Endometrial microvascular endothelial cells (primary cell): ENCODE data around the gene TAF9B. TPM values are rescaled to one million over a fixed set of nuclear protein-coding genes. Genes with fewer than 3 reads are reported as not detected.
"Not testable (repeated sequence)": the region's sequence is repeated elsewhere in the genome, so short reads cannot be mapped to it uniquely, and the experiment has no call there.

Source experiments
- in situ Hi-C: cut with HindIII; loops from 2 replicates; pipeline ENCODE4 v1.10.0; 2017; ENCODE audit warnings: low sequenced_read_pairs, low pct_unique_long_range_greater_than_20kb; ENCODE audit errors: inconsistent ontology term
- total RNA-seq: library from RNA; depleted of rRNA; stranded (reverse); fragments of >200 nt; gene quantifications from one replicate; pipeline ENCODE4 v1.2.3, GENCODE V29; 2015; ENCODE audit errors: inconsistent ontology term

The TAF9B gene
- total RNA-seq, 1 donor from 2014 or later, result 31.3 TPM

DNA sequence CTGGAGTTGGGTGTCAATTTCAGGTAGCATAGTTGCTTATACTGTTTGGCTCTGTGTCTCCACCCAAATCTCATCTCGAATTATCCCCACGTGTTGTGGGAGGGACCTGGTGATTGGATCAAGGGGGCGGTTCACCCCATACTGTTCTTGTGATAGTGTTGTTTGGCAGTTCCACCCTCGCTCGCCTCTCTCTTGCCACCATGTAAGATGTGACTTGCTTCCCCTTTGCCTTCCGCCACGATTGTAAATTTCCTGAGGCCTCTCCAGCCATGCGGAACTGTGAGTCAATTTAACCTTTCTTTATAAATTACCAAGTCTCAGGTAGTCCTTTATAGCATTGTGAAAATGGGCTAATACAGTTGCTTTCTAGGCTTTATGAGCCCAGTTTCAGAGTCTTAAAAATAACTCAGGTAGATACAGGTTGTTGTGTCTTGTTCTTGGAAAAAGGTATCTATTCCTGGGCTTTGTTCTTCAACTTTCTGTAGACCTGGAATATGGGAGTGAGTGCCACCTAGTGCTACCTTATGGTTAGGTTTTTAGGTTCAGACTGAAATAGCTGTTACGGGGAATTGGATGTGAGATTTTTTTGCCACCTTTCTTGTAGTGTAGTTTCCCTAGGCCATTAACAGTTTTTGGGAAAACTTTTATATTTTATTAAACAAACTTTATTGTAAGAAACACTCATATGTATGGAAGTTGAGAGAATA lies 19.8 kb downstream of the TAF9B start:
- in situ Hi-C loops, result no loop called here

DNA sequence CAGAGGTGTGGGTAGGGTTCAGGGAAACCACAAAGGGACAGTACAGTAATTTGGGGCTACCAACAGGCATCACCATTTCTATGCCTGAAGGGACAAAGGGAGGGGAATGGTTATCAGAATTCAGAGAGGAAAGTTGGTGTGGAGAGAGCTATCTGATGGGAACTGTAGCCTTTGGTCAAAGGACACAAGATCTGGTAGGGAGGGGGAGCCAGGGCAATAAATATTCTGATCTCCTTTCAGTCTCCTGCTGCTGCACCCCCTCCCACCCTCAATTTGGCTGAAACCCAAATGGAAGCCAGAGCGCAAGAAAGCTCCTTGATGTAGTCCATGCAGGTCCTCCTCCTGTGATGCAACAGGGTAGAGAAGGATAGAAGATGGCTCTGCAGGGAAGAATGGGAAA lies 20.8 kb downstream of the TAF9B start:
- in situ Hi-C loops, result no loop called here

DNA sequence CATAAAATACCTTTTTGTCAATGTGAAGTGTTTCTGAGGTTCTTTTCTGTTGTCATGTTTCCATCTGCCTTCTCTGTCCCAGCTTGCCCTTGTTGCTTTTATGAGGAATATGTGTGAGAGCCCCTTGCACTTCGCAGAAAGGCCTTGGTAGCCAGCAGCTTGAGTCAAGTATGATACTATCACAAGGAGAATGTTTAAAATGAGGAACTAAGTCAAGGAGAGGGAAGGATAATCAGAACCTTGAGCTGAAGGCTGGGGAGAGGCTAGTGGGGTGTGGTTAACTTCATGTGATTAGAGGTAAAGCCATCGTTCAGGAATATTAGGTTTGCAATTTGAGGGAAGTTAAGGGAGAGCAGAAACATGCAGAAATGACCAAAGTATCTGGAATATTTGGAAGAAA lies 22.7 kb downstream of the TAF9B start:
- in situ Hi-C loops, result no loop called here

DNA sequence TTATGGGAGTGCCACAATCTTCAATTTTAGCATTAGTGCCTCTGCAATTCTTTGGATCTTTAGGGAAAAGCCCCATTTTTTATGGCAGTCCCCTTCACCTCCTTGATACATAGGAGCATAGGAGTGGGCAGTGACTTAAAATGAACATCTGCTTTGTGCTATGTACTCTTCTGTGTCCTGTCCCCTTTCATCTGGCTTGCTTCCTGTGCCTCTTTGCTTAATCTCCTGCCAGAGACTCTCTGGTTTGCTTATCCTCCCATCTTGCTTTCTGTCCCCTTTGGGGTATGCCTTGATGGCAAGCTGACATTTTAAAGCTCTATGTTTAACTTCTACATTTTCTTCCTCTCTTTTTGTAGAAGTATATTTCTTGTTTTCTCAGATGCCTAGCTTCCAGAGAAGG lies 23.1 kb downstream of the TAF9B start:
- in situ Hi-C loops, result no loop called here

DNA sequence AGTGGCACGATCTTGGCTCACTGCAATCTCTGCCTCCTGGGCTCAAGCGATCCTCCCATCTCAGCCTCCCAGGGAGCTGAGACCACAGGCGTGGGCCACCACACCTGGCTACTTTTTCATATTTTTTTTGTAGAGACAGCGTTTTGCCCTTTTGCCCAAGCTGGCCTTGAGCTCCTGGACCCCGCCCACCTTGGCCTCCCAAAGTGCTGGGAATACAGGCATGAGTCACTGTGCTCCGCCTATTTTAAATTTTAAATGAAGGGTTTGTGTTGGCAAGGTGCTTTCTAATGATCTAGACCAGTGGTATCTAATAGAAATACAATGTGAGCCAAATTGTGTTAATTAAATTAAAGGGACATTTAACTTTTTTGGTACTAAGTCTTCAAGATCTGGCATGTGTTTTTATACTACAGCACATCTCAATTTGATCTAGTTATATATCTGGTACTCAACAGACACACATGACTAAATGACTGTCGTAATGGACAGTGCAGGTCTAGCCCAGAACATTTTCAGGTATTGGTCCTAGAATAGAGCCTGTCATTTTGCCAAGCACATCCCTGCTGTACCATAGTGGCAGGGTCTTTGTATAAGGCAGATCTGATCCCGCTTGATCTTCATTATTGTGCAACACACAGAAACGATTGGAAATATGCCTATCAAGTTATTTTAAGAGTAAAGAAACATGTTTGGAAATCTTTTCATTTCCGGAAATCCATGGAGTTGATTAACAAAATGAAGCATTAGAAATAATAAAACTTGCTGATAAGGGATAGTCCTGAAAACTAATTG lies 28.1 kb downstream of the TAF9B start:
- in situ Hi-C loops, result no loop called here

DNA sequence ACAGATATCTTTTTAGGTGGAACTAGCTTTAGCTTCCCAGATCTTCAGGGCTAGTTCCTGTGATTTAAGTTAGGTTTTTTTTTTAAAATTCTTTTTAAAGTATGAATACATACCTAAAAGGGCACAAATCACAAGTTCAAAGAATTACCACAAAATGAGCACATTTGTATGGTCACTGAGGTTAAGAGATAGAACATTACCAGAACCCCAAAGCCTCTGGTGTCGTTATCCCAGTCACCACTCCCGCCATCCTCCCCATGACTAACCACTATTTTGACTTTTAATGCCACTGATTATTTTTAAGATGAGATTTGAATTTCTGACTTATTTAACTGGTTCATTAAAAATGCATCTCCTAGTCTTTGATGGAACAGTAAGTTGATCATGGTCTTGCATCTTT lies 30.0 kb downstream of the TAF9B start:
- in situ Hi-C loops, result no loop called here

DNA sequence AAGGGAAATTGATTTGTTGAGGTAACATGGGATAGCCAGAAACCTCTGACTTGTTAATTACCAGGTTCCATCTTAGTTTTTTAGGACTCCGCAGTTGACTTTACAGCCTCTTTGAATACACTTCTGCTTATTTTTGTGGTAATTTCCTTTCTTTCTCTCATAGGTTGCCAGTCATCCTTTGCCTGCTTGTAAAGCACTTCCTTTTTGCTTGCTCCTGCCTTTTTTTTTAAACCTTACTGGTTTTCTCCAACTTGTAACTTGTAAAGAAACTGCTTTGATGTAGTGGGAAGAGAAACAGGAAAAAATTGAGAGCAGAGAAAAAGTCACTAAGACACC lies 32.8 kb downstream of the TAF9B start:
- in situ Hi-C loops, result no loop called here

DNA sequence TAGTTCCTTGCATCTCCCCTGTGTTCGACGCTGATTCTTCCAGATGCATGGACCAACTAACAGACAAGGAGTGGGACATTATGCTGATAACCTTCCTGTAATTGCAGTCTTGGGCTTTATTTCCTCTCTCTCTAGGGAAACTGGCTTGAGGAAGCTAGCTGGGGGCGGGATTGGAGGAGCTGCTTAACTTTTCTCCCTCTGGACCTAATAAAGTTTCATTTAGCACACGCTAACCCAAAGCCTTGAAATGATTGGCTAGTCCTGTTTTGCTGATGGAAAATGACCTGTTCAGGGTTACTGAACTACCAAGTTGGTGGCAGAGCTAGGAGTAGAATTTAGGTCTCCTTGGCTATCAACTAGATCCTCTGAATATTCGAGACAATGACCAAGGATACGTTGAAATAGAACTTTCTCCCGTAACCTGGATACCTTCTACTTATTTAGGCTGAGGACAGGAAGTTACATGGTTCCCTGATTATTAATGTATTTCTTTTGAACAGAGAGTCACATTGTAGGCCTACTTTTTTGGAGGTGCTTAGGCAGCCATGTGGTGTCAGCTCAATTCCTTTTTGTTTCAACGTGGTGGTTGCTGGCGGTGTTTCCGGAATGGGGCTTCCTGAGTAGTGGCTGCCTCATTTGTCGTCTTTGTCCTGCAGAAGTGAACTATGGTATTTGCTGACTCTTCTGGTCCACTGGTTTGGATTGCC lies 33.4 kb downstream of the TAF9B start:
- in situ Hi-C loops, result no loop called here

DNA sequence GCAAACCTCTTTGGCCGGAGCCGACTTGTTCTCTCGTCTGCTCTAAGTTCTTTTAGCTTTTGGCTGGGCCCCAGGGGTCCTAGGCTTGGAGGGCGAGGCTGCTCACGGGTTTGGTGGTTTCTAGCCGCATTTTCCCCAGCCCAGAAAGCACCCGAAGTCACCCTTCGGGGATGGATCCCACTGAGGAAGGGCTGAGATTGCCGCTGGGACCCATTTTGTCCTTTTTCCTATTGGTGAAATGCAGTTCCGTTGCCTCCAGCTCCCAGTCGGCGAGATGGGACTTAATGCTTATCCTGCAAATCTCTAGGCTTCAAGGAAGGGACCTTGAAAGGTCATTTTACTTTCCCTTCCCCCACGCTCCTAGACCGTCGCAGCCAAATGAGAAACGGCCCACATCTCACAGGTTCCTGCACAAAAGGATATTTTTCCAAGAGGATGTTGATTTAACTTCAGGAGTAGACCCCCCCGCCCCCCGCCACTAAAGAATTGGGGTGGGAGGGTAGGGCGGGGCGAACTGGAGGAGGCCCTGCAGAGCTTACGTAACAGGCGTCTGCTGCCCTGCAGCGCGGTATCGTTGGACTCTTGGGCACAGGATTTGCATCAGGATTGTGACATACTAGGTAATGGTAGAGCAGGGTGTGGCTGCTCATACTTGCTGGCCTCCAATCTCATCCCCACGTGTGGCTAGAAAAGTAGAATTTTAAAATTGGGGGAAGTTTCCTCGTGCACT lies 34.8 kb downstream of the TAF9B start:
- in situ Hi-C loops, result no loop called here

DNA sequence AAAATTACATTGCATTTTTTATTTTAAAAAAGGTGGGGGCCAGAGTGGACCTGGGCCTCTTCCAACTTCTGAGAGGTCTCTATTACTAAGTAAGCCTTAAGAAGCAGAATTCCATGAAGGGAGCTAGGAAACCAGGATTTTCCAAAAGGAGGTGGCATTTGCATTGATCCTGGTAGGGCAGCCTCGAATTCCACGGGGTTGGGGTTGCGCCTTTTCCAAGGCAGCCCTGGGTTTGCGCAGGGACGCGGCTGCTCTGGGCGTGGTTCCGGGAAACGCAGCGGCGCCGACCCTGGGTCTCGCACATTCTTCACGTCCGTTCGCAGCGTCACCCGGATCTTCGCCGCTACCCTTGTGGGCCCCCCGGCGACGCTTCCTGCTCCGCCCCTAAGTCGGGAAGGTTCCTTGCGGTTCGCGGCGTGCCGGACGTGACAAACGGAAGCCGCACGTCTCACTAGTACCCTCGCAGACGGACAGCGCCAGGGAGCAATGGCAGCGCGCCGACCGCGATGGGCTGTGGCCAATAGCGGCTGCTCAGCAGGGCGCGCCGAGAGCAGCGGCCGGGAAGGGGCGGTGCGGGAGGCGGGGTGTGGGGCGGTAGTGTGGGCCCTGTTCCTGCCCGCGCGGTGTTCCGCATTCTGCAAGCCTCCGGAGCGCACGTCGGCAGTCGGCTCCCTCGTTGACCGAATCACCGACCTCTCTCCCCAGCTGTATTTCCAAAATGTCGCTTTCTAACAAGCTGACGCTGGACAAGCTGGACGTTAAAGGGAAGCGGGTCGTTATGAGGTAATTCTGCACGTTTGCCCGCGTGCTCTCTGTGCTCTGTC lies 35.6 kb downstream of the TAF9B start, which contains the start of gene PGK1:
TSS of gene PGK1 (plus strand) at position 626 of the 824 bp plus-strand sequence. CDS start at position 719, 93 bp downstream.
- in situ Hi-C loops, result no loop called here

DNA sequence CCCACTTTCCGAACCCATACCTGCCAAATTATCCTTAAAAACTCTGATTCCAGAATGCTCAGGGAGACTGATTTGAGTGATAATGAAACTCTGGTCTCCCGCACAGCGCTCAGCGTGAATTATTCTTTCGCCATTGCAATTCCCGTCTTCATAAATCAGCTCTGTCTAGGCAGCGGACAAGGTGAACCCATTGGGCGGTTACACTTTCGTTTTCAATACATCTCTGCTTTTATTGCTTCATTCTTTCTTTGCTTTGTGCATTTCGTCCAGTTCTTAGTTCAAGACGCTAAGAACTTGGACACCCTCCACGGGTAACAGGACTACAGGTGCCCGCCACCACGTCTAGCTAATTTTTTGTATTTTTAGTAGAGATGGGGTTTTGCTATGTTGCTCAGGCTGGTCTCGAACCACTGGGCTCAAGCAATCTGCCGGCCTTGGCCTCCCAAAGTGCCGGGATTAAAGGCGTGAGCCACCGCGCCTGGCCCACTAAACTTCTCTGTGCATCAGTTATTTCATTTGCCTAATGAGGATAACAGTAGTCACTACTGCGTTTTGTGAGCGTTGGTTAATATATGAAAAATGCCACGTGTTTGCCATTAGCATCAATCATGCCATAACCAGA lies 36.3 kb downstream of the TAF9B start:
- in situ Hi-C loops, result no loop called here

DNA sequence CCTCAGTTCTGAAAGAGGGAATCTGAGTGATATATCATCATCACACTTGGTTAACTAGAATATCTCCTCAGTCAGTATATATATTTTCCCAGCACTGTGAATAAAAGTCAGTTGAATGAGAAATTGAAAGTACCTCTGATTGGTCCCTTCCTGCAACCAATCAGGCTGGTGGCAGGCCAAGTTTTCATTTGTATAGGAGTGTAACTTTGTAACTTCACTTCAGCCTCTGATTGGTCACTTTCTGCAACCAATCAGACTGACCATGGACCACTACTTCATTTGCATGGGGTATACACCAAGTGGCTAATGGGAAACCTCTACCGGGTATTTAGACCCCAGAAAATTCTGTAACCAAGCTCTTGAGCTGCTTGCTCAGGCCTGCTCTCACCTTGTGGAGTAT lies 37.4 kb downstream of the TAF9B start:
- in situ Hi-C loops, result no loop called here

DNA sequence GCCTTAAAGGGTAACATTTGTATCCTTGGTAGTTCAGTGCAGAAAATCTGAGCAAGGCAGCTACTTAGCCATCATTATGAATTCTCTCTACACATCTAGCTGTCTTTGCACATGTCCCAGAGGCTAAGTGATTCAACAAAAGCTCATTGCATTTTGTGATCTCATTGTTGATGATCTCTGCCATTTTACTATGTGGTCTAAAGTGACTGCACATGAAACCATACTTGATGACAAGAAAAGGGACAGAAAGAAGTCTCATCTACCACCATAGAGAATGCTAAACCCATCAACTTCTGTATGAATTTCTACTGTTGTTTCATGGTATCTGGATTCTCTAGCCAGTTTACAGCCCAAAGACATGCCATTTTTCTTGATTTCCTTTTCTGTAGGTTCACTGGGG lies 41.3 kb downstream of the TAF9B start:
- in situ Hi-C loops, result no loop called here

DNA sequence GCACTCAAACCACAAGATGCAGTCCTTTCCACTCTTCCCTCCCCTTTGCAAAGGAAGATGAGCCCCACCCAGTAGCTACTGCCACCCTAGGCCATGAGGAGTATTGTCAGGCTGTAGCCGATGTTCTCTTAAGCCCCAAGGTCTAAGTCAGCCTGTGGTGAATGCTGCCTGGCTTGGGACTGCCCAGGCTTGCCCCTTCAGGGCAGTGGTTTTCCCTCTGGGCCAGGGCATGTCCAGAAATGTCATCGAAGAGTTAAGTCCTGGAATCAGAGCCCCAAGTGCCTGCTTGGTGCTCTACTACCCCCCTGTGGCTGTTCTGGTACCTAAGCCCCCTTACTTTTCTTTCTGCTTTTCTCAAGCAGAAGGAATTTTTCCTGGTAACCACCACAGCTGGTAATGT lies 47.2 kb downstream of the TAF9B start:
- in situ Hi-C loops, result no loop called here

DNA sequence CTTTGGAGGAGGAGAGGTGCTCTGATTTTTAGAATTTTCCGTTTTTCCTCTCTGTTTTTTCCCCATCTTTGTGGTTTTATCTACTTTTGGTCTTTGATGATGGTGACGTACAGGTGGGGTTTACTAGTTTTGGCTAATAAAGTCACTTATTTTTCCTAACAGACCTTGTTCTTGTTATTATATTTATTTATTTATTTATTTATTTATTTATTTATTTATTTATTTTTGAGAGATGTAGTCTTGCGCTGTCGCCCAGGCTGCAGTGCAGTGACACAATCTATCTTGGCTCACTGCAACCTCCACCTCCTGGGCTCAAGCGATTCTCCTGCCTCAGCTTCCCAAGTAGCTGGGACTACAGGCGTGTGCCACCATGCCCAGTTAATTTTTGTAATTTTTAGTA lies 58.0 kb downstream of the TAF9B start:
- in situ Hi-C loops, result not testable (repeated sequence)
